ENCODE results near the gene SMC6. TPM values are rescaled to one million over a fixed set of nuclear protein-coding genes. Genes with fewer than 3 reads are reported as not detected.
A peak's percentile ranks its signal among the peaks of the same experiment; 100 is the strongest.

Gene SMC6
- polyA plus RNA-seq, 1 donor from 2014 or later, result 20.1 TPM

DNA sequence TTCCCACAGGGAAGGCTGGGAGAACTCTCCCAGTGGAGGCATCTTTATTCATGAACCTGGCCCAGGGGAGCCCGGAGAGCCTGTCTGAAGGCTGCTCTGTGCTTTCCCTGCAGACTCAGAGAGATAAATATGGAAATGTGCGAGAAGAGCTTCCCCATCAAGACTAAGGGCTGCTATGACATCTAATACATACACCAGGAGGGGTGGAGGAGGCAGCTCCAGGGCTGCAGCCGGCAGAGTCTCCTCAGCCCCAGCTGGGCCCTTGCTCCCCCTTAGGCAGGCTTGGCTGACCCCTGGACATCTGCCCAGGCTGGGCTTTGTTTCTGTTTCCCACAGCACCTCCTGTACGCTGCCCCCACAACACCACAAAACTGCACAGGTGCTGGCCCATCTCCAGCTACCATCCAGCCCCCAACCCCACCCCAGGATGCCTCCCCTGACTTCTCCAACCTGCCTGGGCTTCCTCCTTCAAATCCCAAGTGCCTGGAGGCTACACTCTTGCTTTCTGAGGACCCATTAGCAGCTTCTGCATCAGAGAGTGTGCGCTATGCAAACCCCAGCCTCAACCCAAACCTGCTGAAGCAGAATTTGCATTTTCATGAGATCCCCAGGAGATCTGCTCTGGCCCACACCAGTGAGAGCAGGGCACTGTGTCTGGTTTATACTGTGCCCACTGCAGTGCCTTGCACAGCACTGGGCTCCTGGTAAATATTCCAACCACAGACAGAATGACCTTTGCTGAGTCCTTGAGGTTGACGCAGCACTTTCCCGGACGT is 116.3 kb downstream of the SMC6 start:
- no peaks in the 10 kb centered on the region for H3F3A ChIP-seq (ENCODE audit: insufficient read depth, low read length, poor library complexity, severe bottlenecking)
- H3K36me3 ChIP-seq (ENCODE audit: insufficient read depth, low read length), result no peaks in the 10 kb centered on the region
- H3K79me2 ChIP-seq (replicated peaks; ENCODE audit: insufficient read depth, low read length), result no peaks in the 10 kb centered on the region
- no peaks in the 10 kb centered on the region for H3K9me2 ChIP-seq (ENCODE audit: insufficient read depth, low read length)
- no peak overlapping the region for H3K9ac ChIP-seq (ENCODE audit: low read length)
- H3K4me3 ChIP-seq (ENCODE audit: low read length), result no peak overlapping the region
- TF ChIP-seq MXI1 (conservative IDR thresholded peaks at IDR 0.05; ENCODE audit: poor library complexity, severe bottlenecking) (no peak), POLR2AphosphoS5 (IDR thresholded peaks at IDR 0.05) (peak; percentile 26), SMC3 (conservative IDR thresholded peaks at IDR 0.05; ENCODE audit: poor library complexity) (no peak)
- TF ChIP-seq, protein P1, sequence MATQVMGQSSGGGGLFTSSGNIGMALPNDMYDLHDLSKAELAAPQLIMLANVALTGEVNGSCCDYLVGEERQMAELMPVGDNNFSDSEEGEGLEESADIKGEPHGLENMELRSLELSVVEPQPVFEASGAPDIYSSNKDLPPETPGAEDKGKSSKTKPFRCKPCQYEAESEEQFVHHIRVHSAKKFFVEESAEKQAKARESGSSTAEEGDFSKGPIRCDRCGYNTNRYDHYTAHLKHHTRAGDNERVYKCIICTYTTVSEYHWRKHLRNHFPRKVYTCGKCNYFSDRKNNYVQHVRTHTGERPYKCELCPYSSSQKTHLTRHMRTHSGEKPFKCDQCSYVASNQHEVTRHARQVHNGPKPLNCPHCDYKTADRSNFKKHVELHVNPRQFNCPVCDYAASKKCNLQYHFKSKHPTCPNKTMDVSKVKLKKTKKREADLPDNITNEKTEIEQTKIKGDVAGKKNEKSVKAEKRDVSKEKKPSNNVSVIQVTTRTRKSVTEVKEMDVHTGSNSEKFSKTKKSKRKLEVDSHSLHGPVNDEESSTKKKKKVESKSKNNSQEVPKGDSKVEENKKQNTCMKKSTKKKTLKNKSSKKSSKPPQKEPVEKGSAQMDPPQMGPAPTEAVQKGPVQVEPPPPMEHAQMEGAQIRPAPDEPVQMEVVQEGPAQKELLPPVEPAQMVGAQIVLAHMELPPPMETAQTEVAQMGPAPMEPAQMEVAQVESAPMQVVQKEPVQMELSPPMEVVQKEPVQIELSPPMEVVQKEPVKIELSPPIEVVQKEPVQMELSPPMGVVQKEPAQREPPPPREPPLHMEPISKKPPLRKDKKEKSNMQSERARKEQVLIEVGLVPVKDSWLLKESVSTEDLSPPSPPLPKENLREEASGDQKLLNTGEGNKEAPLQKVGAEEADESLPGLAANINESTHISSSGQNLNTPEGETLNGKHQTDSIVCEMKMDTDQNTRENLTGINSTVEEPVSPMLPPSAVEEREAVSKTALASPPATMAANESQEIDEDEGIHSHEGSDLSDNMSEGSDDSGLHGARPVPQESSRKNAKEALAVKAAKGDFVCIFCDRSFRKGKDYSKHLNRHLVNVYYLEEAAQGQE (IDR thresholded peaks at IDR 0.05; ENCODE audit: borderline replicate concordance), result peak; percentile 60
- H4K20me1 ChIP-seq (ENCODE audit: insufficient read depth), result no peaks in the 10 kb centered on the region
- H3K27ac ChIP-seq (ENCODE audit: low read length), result peak overlapping the region; percentile 67
- H3K27me3 ChIP-seq (ENCODE audit: insufficient read depth, low read depth, low read length), result no peaks in the 10 kb centered on the region
- H3K4me2 ChIP-seq (ENCODE audit: low read length), result no peak overlapping the region
- no peak overlapping the region for H2AFZ ChIP-seq (ENCODE audit: low read depth, low read length)
- H3K9me3 ChIP-seq (ENCODE audit: low read length), result no peaks in the 10 kb centered on the region

DNA sequence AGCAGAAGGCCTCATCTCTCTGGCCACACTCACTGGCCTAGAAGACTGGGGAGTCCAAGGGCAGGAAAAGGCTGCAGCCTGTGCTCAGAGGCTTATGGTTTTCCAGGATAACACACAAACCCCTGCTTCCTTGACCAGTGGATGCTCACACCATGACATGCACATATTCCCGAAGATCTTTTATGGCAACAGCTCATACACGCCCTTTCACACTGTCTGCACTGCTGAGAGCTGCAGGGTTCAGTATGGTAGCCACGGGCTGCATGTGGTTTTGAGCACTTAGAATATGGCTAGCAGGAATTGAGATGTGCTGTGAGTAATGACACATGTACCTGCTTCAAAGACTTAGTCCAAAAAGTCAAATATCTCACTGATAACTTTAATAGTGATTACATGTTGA is 117.4 kb downstream of the SMC6 start:
- Histone ChIP-seq H2AFZ (ENCODE audit: low read depth, low read length) (no peak overlapping the region), H3K9ac (ENCODE audit: low read length) (no peak overlapping the region), H3F3A (ENCODE audit: insufficient read depth, low read length, poor library complexity, severe bottlenecking) (no peaks in the 10 kb centered on the region), H3K4me3 (ENCODE audit: low read length) (no peak overlapping the region), H4K20me1 (ENCODE audit: insufficient read depth) (no peaks in the 10 kb centered on the region), H3K9me2 (ENCODE audit: insufficient read depth, low read length) (no peaks in the 10 kb centered on the region), H3K36me3 (ENCODE audit: insufficient read depth, low read length) (no peaks in the 10 kb centered on the region), H3K27me3 (ENCODE audit: insufficient read depth, low read depth, low read length) (no peaks in the 10 kb centered on the region), H3K27ac (ENCODE audit: low read length) (no peak overlapping the region), H3K9me3 (ENCODE audit: low read length) (no peaks in the 10 kb centered on the region), H3K4me2 (ENCODE audit: low read length) (no peak overlapping the region), H3K79me2 (replicated peaks; ENCODE audit: insufficient read depth, low read length) (no peaks in the 10 kb centered on the region)
- TF ChIP-seq RAD21 (conservative IDR thresholded peaks at IDR 0.05), result no peak
- no peak for TF ChIP-seq POLR2AphosphoS5 (IDR thresholded peaks at IDR 0.05)
- no peak for TF ChIP-seq EP300 (conservative IDR thresholded peaks at IDR 0.05; ENCODE audit: poor library complexity, severe bottlenecking)

DNA sequence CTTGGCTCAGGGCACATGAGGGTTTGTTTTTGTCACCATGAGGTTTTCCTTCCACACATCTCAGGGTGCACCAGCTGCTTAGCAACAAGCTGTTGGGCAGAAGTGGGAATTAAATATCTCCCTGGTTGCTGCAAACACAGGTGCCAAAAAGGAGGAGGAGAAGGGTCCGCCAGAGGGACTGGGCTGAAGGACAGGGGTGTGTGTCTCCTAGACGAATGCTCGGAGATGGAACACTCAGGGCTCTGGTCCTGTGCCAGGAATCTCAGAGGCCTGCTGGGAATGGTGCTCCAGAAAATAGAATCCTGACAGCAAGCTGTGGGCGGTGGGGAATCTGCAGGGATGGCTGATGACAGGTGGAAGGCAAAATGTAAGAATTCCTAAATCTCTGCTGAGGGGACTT is 118.6 kb downstream of the SMC6 start:
- Histone ChIP-seq H3K36me3 (ENCODE audit: insufficient read depth, low read length) (no peaks in the 10 kb centered on the region), H3K9me2 (ENCODE audit: insufficient read depth, low read length) (no peaks in the 10 kb centered on the region), H3F3A (ENCODE audit: insufficient read depth, low read length, poor library complexity, severe bottlenecking) (no peaks in the 10 kb centered on the region), H3K79me2 (replicated peaks; ENCODE audit: insufficient read depth, low read length) (no peaks in the 10 kb centered on the region), H3K9me3 (ENCODE audit: low read length) (no peaks in the 10 kb centered on the region), H4K20me1 (ENCODE audit: insufficient read depth) (no peaks in the 10 kb centered on the region), H3K4me3 (ENCODE audit: low read length) (no peak overlapping the region), H3K9ac (ENCODE audit: low read length) (no peak overlapping the region), H3K27ac (ENCODE audit: low read length) (no peak overlapping the region), H2AFZ (ENCODE audit: low read depth, low read length) (no peak overlapping the region), H3K4me2 (ENCODE audit: low read length) (no peak overlapping the region), H3K27me3 (ENCODE audit: insufficient read depth, low read depth, low read length) (no peaks in the 10 kb centered on the region)
- TF ChIP-seq, protein P1 (IDR thresholded peaks at IDR 0.05; ENCODE audit: borderline replicate concordance), result no peak
- TF ChIP-seq MXI1 (conservative IDR thresholded peaks at IDR 0.05; ENCODE audit: poor library complexity, severe bottlenecking) (no peak), EP300 (conservative IDR thresholded peaks at IDR 0.05; ENCODE audit: poor library complexity, severe bottlenecking) (no peak), POLR2AphosphoS5 (IDR thresholded peaks at IDR 0.05) (no peak), TAF1 (IDR thresholded peaks at IDR 0.05; ENCODE audit: low read depth) (no peak), EZH2 (IDR thresholded peaks at IDR 0.05; ENCODE audit: borderline replicate concordance, insufficient read depth, low read length, poor library complexity, severe bottlenecking) (no peak), RAD21 (conservative IDR thresholded peaks at IDR 0.05) (no peak), SMC3 (conservative IDR thresholded peaks at IDR 0.05; ENCODE audit: poor library complexity) (no peak)
- TF ChIP-seq, protein P2, sequence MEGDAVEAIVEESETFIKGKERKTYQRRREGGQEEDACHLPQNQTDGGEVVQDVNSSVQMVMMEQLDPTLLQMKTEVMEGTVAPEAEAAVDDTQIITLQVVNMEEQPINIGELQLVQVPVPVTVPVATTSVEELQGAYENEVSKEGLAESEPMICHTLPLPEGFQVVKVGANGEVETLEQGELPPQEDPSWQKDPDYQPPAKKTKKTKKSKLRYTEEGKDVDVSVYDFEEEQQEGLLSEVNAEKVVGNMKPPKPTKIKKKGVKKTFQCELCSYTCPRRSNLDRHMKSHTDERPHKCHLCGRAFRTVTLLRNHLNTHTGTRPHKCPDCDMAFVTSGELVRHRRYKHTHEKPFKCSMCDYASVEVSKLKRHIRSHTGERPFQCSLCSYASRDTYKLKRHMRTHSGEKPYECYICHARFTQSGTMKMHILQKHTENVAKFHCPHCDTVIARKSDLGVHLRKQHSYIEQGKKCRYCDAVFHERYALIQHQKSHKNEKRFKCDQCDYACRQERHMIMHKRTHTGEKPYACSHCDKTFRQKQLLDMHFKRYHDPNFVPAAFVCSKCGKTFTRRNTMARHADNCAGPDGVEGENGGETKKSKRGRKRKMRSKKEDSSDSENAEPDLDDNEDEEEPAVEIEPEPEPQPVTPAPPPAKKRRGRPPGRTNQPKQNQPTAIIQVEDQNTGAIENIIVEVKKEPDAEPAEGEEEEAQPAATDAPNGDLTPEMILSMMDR (IDR thresholded peaks at IDR 0.05; ENCODE audit: poor library complexity, severe bottlenecking), result no peak

Data from neural cell (in vitro differentiated cells).